ENCODE data around the gene CABP7. TPM values are rescaled to one million over a fixed set of nuclear protein-coding genes. Genes with fewer than 3 reads are reported as not detected.

The CABP7 gene
- total and polyA plus RNA-seq, 4 donors: 0.08 TPM; not detected in 3

- H3K9me3 ChIP-seq (ENCODE audit: control insufficient read depth in 4 of 4, low read length in 3 of 4): no peaks in the 10 kb centered on the region
- no peak overlapping the region for H3K27ac ChIP-seq (ENCODE audit: low read depth in 1 of 2, low read length in 2 of 2)
- H3K4me3 ChIP-seq (ENCODE audit: low read depth in 1 of 3, low read length in 3 of 3): no peak overlapping the region
- WGBS: 67% methylated on average over 16 of the region's 16 CpGs
- H3K9ac ChIP-seq (ENCODE audit: low read depth in 1 of 2, low read length in 2 of 2): no peak overlapping the region
- peak; percentile 72 for DNase-seq (ENCODE audit: low spot score)
- TF ChIP-seq JUND (IDR thresholded peaks at IDR 0.05) (no peak), REST (IDR thresholded peaks at IDR 0.05) (peak; percentile 99)
- no peaks in the 10 kb centered on the region for H3K36me3 ChIP-seq (ENCODE audit: control insufficient read depth in 4 of 4, insufficient read depth in 3 of 4, low read depth in 1 of 4, low read length in 3 of 4)
- peaks cover 0 to 8% (median 2%) of the 10 kb centered on the region in 4 donors for H3K4me1 ChIP-seq (ENCODE audit: control insufficient read depth in 4 of 4, insufficient read depth in 4 of 4, low read length in 3 of 4)
- peaks cover 0 to 4% (median 2%) of the 10 kb centered on the region in 4 donors for H3K27me3 ChIP-seq (ENCODE audit: control insufficient read depth in 4 of 4, insufficient read depth in 4 of 4, low read length in 3 of 4)
Observed at GRCh38 chr22:29716814-29717545, 2.8 kb upstream of the CABP7 start.

GRCh38 chr22:29717789-29718188, 2.0 kb upstream of the CABP7 start:
- Histone ChIP-seq H3K27ac (ENCODE audit: low read depth in 1 of 2, low read length in 2 of 2) (no peak overlapping the region), H3K4me3 (ENCODE audit: low read depth in 1 of 3, low read length in 3 of 3) (no peak overlapping the region), H3K36me3 (ENCODE audit: control insufficient read depth in 4 of 4, insufficient read depth in 3 of 4, low read depth in 1 of 4, low read length in 3 of 4) (no peaks in the 10 kb centered on the region), H3K9ac (ENCODE audit: low read depth in 1 of 2, low read length in 2 of 2) (no peak overlapping the region), H3K9me3 (ENCODE audit: control insufficient read depth in 4 of 4, low read length in 3 of 4) (no peaks in the 10 kb centered on the region), H3K27me3 (ENCODE audit: control insufficient read depth in 4 of 4, insufficient read depth in 4 of 4, low read length in 3 of 4) (peaks cover 0 to 4% (median 2%) of the 10 kb centered on the region in 4 donors), H3K4me1 (ENCODE audit: control insufficient read depth in 4 of 4, insufficient read depth in 4 of 4, low read length in 3 of 4) (peaks cover 0 to 8% (median 2%) of the 10 kb centered on the region in 4 donors)
- 92% methylated on average over 11 of the region's 11 CpGs for WGBS
- TF ChIP-seq REST (IDR thresholded peaks at IDR 0.05): no peak
- TF ChIP-seq TAF1 (conservative IDR thresholded peaks at IDR 0.05): no peak
- no peak for TF ChIP-seq YY1 (IDR thresholded peaks at IDR 0.05)
- no peak for TF ChIP-seq HNF4A (conservative IDR thresholded peaks at IDR 0.05)
- TF ChIP-seq SP1 (IDR thresholded peaks at IDR 0.05): no peak
- TF ChIP-seq NR2F2 (IDR thresholded peaks at IDR 0.05): no peak
- no peak for TF ChIP-seq FOXA1 (IDR thresholded peaks at IDR 0.05)
- DNase-seq (ENCODE audit: low spot score): no peak
